Measurements from ENCODE around the gene C1R.
"Not testable (repeated sequence)": the region's sequence is repeated elsewhere in the genome, so short reads cannot be mapped to it uniquely, and the experiment has no call there.

DNA sequence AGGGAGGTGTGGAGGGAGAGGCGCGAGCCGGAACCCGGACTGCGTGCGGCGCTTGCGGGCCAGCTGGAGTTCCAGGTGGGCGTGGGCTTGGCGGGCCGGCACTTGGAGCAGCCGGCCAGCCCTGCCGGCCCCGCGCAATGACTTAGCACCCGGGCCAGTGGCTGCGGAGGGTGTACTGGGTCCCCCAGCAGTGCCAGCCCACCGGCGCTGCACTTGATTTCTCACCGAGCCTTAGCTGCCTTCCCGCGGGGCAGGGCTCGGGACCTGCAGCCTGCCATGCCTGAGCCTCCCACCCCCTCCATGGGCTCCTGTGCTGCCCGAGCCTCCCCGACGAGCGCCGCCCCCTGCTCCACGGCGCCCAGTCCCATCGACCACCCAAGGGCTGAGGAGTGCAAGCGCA is 54.8 kb downstream of the C1R start:
- TF ChIP-seq, protein P1, sequence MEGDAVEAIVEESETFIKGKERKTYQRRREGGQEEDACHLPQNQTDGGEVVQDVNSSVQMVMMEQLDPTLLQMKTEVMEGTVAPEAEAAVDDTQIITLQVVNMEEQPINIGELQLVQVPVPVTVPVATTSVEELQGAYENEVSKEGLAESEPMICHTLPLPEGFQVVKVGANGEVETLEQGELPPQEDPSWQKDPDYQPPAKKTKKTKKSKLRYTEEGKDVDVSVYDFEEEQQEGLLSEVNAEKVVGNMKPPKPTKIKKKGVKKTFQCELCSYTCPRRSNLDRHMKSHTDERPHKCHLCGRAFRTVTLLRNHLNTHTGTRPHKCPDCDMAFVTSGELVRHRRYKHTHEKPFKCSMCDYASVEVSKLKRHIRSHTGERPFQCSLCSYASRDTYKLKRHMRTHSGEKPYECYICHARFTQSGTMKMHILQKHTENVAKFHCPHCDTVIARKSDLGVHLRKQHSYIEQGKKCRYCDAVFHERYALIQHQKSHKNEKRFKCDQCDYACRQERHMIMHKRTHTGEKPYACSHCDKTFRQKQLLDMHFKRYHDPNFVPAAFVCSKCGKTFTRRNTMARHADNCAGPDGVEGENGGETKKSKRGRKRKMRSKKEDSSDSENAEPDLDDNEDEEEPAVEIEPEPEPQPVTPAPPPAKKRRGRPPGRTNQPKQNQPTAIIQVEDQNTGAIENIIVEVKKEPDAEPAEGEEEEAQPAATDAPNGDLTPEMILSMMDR (IDR thresholded peaks at IDR 0.05), result not testable (repeated sequence)
- not testable (repeated sequence) for TF ChIP-seq POLR2A (IDR thresholded peaks at IDR 0.05)
